Mesendoderm (in vitro differentiated cells): ENCODE results near the gene SYTL4.

Experiments used
- DNase-seq: peaks from one replicate; pipeline ENCODE4 v3.0.0; 2013
- H2AK5ac ChIP-seq: 2 replicates; pipeline ENCODE4 v1.6.1; 2013; ENCODE audit warnings: low read length, inconsistent platforms
- H2BK120ac ChIP-seq: 2 replicates; pipeline ENCODE4 v1.6.1; 2013; ENCODE audit warnings: low read depth, mild to moderate bottlenecking, low read length, moderate library complexity, mixed read lengths
- H2BK15ac ChIP-seq: replicated peaks from 2 replicates; pipeline ENCODE4 v1.6.1; 2013; ENCODE audit warnings: low read depth, mild to moderate bottlenecking, moderate library complexity
- H2BK5ac ChIP-seq: 2 replicates; pipeline ENCODE4 v1.6.1; 2013; ENCODE audit warnings: low read length, inconsistent platforms
- H3K18ac ChIP-seq: 2 replicates; pipeline ENCODE4 v1.6.1; 2013; ENCODE audit warnings: mild to moderate bottlenecking, low read length, mixed read lengths
- H3K23ac ChIP-seq: one replicate; pipeline ENCODE4 v1.6.1; 2013; ENCODE audit warnings: low read length
- H3K27ac ChIP-seq: 2 replicates; pipeline ENCODE4 v1.5.1; 2013; ENCODE audit warnings: low read depth, mild to moderate bottlenecking, inconsistent platforms, low read length, moderate library complexity
- H3K27me3 ChIP-seq: 2 replicates; pipeline ENCODE4 v1.6.1; 2013; ENCODE audit warnings: low read length, control low read depth, mild to moderate bottlenecking, inconsistent platforms; ENCODE audit not compliant: insufficient read depth, poor library complexity
- H3K36me3 ChIP-seq: 2 replicates; pipeline ENCODE4 v1.6.1; 2013; ENCODE audit warnings: low read length, inconsistent platforms; ENCODE audit not compliant: control insufficient read depth, insufficient read depth
- H3K4ac ChIP-seq: one replicate; pipeline ENCODE4 v1.6.1; 2013; ENCODE audit warnings: low read depth, mild to moderate bottlenecking, low read length, moderate library complexity
- H3K4me1 ChIP-seq: 2 replicates; pipeline ENCODE4 v1.6.1; 2013; ENCODE audit warnings: low read depth, low read length, inconsistent platforms; ENCODE audit not compliant: control insufficient read depth
- H3K4me2 ChIP-seq: 2 replicates; pipeline ENCODE4 v1.6.1; 2013; ENCODE audit warnings: low read length
- H3K4me3 ChIP-seq: 2 replicates; pipeline ENCODE4 v1.5.1; 2013; ENCODE audit warnings: mild to moderate bottlenecking, low read length
- H3K56ac ChIP-seq: one replicate; pipeline ENCODE4 v1.6.1; 2013; ENCODE audit warnings: low read length
- H3K79me1 ChIP-seq: 2 replicates; pipeline ENCODE4 v1.6.1; 2013; ENCODE audit warnings: low read length, inconsistent platforms
- H3K79me2 ChIP-seq: 2 replicates; pipeline ENCODE4 v1.6.1; 2013; ENCODE audit warnings: mild to moderate bottlenecking, low read length; ENCODE audit not compliant: control insufficient read depth, insufficient read depth
- H3K9ac ChIP-seq: 2 replicates; pipeline ENCODE4 v1.6.1; 2013; ENCODE audit warnings: low read length, inconsistent platforms
- H4K5ac ChIP-seq: one replicate; pipeline ENCODE4 v1.6.1; 2013; ENCODE audit warnings: low read length
- H4K8ac ChIP-seq: one replicate; pipeline ENCODE4 v1.6.1; 2013; ENCODE audit warnings: low read depth, mild to moderate bottlenecking, control low read depth, low read length, moderate library complexity
- WGBS: extraction: QIAGEN DNeasy Blood & Tissue Kit; methylation state at CpG from one replicate; pipeline ENCODE4 v1.1.7; 2013; ENCODE audit warnings: low lambda C conversion rate, missing lambda C conversion rate; ENCODE audit not compliant: insufficient coverage; ENCODE audit errors: extremely low coverage; 5-methylcytosine and 5-hydroxymethylcytosine counted together

SYTL4 gene

GRCh38 chrX:100662170-100662569 lies 69.8 kb downstream of the SYTL4 start:
- no peak overlapping the region for H4K8ac ChIP-seq
- no peaks in the 10 kb centered on the region for H3K4me1 ChIP-seq
- H3K4ac ChIP-seq = no peak overlapping the region
- no peak overlapping the region for H3K23ac ChIP-seq
- H3K18ac ChIP-seq = no peak overlapping the region
- WGBS = no CpG with 5 or more reads among the region's 13 CpGs
- H3K79me2 ChIP-seq = no peaks in the 10 kb centered on the region
- no peak overlapping the region for H2BK120ac ChIP-seq
- H3K4me2 ChIP-seq = no peak overlapping the region
- no peak overlapping the region for H3K4me3 ChIP-seq
- H4K5ac ChIP-seq = no peak overlapping the region
- no peak overlapping the region for H3K9ac ChIP-seq
- no peak overlapping the region for H3K56ac ChIP-seq
- H3K27ac ChIP-seq = no peak overlapping the region
- H3K36me3 ChIP-seq = no peaks in the 10 kb centered on the region
- no peaks in the 10 kb centered on the region for H3K79me1 ChIP-seq
- no peaks in the 10 kb centered on the region for H3K27me3 ChIP-seq
- no peak overlapping the region for H2AK5ac ChIP-seq
- no peak overlapping the region for H2BK15ac ChIP-seq
- DNase-seq = no peak
- H2BK5ac ChIP-seq = no peak overlapping the region

DNA sequence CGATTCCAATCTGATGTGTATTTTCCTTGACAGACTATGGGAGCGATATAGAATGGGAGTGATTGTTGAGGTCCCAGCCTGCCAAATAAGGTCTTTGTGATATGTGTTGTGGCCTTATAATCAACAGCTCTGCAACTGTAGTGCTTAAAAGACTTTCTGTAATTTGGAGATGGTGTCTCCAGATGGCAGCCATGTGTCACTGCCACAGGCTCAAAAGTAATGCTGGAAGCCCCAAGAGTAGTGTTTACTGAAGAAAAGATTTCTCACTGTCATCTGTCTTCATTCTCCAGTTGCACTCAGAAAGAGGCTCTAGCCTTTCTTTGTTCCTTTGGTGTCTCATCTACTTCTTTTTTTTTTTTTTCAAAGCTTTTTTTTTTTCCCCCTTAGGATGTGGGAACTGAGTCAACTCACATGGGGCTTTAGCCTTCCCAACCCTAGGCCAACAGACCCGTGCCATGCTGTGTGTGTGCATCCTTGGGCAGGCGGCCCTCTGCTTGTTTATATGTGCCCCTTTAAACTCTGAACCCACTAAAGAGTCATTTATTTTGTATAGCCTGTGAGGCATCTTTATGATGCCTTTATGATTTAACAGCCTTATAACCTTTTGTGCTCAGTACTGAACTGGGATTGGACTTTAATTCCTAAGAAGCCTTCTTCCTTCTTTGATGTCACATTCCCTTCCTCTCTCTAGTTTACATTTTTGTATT lies 72.3 kb downstream of the SYTL4 start:
- H3K4me2 ChIP-seq = no peak overlapping the region
- no peak overlapping the region for H4K5ac ChIP-seq
- H2BK15ac ChIP-seq = no peak overlapping the region
- no peak overlapping the region for H3K27ac ChIP-seq
- DNase-seq = no peak
- H3K79me2 ChIP-seq = no peaks in the 10 kb centered on the region
- H2AK5ac ChIP-seq = no peak overlapping the region
- H3K4me1 ChIP-seq = no peaks in the 10 kb centered on the region
- no peak overlapping the region for H3K9ac ChIP-seq
- no peak overlapping the region for H2BK5ac ChIP-seq
- H2BK120ac ChIP-seq = no peak overlapping the region
- H4K8ac ChIP-seq = no peak overlapping the region
- H3K79me1 ChIP-seq = no peaks in the 10 kb centered on the region
- no CpG with 5 or more reads among the region's 4 CpGs for WGBS
- no peaks in the 10 kb centered on the region for H3K36me3 ChIP-seq
- H3K56ac ChIP-seq = no peak overlapping the region
- no peak overlapping the region for H3K18ac ChIP-seq
- H3K4ac ChIP-seq = no peak overlapping the region
- H3K23ac ChIP-seq = no peak overlapping the region
- no peak overlapping the region for H3K4me3 ChIP-seq
- no peaks in the 10 kb centered on the region for H3K27me3 ChIP-seq

GRCh38 chrX:100658941-100659381 lies 73.0 kb downstream of the SYTL4 start:
- WGBS = no CpG with 5 or more reads among the region's 3 CpGs
- Histone ChIP-seq H3K79me1 (no peaks in the 10 kb centered on the region), H3K56ac (no peak overlapping the region), H3K23ac (no peak overlapping the region), H4K5ac (no peak overlapping the region), H3K4me3 (no peak overlapping the region), H2BK15ac (no peak overlapping the region), H3K4ac (no peak overlapping the region), H3K9ac (no peak overlapping the region), H3K4me1 (no peaks in the 10 kb centered on the region), H3K36me3 (no peaks in the 10 kb centered on the region), H2AK5ac (no peak overlapping the region), H4K8ac (no peak overlapping the region), H3K27ac (no peak overlapping the region), H3K4me2 (no peak overlapping the region), H3K79me2 (no peaks in the 10 kb centered on the region), H2BK5ac (no peak overlapping the region), H3K27me3 (no peaks in the 10 kb centered on the region), H2BK120ac (no peak overlapping the region), H3K18ac (no peak overlapping the region)
- DNase-seq = no peak

- no peak overlapping the region for H2BK15ac ChIP-seq
- H3K9ac ChIP-seq = no peak overlapping the region
- no peaks in the 10 kb centered on the region for H3K79me2 ChIP-seq
- H3K4me2 ChIP-seq = no peak overlapping the region
- H3K36me3 ChIP-seq = no peaks in the 10 kb centered on the region
- no peak overlapping the region for H4K5ac ChIP-seq
- WGBS = no CpG with 5 or more reads among the region's 3 CpGs
- DNase-seq = peak; percentile 68
- no peak overlapping the region for H2BK5ac ChIP-seq
- no peaks in the 10 kb centered on the region for H3K79me1 ChIP-seq
- no peak overlapping the region for H2AK5ac ChIP-seq
- H3K4me3 ChIP-seq = no peak overlapping the region
- H3K4ac ChIP-seq = no peak overlapping the region
- no peak overlapping the region for H3K23ac ChIP-seq
- H3K4me1 ChIP-seq = no peaks in the 10 kb centered on the region
- no peak overlapping the region for H4K8ac ChIP-seq
- H3K18ac ChIP-seq = no peak overlapping the region
- H3K56ac ChIP-seq = no peak overlapping the region
- no peak overlapping the region for H3K27ac ChIP-seq
- no peaks in the 10 kb centered on the region for H3K27me3 ChIP-seq
- H2BK120ac ChIP-seq = no peak overlapping the region
Measured at GRCh38 chrX:100654261-100654660, 77.7 kb downstream of the SYTL4 start.

- Histone ChIP-seq H3K79me2 (no peaks in the 10 kb centered on the region), H3K4me1 (no peaks in the 10 kb centered on the region), H4K5ac (no peak overlapping the region), H3K56ac (no peak overlapping the region), H3K36me3 (no peaks in the 10 kb centered on the region), H3K4ac (no peak overlapping the region), H3K4me2 (no peak overlapping the region), H2BK5ac (no peak overlapping the region), H2BK15ac (no peak overlapping the region), H3K23ac (no peak overlapping the region), H2BK120ac (no peak overlapping the region), H3K27ac (no peak overlapping the region), H3K18ac (no peak overlapping the region), H3K4me3 (no peak overlapping the region), H3K79me1 (no peaks in the 10 kb centered on the region), H4K8ac (no peak overlapping the region), H3K9ac (no peak overlapping the region), H2AK5ac (no peak overlapping the region), H3K27me3 (no peaks in the 10 kb centered on the region)
- no peak for DNase-seq
- WGBS = no CpG with 5 or more reads among the region's 2 CpGs
Measured at GRCh38 chrX:100652266-100652665, 79.7 kb downstream of the SYTL4 start.

DNA sequence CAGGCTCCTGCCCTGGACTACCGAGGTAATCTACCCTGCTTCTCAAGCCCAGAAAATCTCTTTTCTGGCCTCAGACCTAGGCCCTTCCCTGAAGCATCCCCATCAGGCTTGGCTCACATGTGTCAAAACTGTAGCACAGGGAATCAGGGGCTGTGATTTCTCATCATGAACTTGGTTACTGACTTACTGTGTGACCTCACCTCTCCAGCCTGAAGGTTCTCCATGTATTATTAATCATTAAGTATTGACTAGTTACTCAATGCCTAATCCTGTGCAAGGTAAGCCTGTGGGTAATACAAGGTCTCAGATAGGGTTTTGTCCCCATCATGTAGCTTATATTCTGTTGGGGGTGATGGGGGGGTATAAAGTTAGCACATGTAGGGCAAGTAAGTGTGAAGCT lies 81.1 kb downstream of the SYTL4 start:
- Histone ChIP-seq H3K4me3 (no peak overlapping the region), H3K56ac (no peak overlapping the region), H3K9ac (no peak overlapping the region), H3K4me1 (no peaks in the 10 kb centered on the region), H3K36me3 (no peaks in the 10 kb centered on the region), H3K4me2 (no peak overlapping the region), H3K4ac (no peak overlapping the region), H2AK5ac (no peak overlapping the region), H4K5ac (no peak overlapping the region), H2BK120ac (no peak overlapping the region), H3K27ac (no peak overlapping the region), H4K8ac (no peak overlapping the region), H3K79me1 (no peaks in the 10 kb centered on the region), H3K18ac (no peak overlapping the region), H2BK5ac (no peak overlapping the region), H3K27me3 (no peaks in the 10 kb centered on the region), H2BK15ac (no peak overlapping the region), H3K23ac (no peak overlapping the region), H3K79me2 (no peaks in the 10 kb centered on the region)
- DNase-seq = no peak
- no CpG with 5 or more reads among the region's 1 CpG for WGBS
